Neutrophil (primary cell): ENCODE data around the gene RRP8.
A peak's percentile ranks its signal among the peaks of the same experiment; 100 is the strongest.

Source experiments
- H3K27ac ChIP-seq: fragments of 200-600 bp; sonication (generic); 2 replicates; pipeline ENCODE4 v1.5.1; 2016; ENCODE audit warnings: mild to moderate bottlenecking, moderate library complexity
- H3K27me3 ChIP-seq: fragments of 200-600 bp; sonication (generic); 2 replicates; pipeline ENCODE4 v1.6.0; 2016; ENCODE audit warnings: mild to moderate bottlenecking
- H3K36me3 ChIP-seq: fragments of 200-600 bp; sonication (generic); 2 replicates; pipeline ENCODE4 v1.5.1; 2017
- H3K4me1 ChIP-seq, 2 experiments: fragments of 200-600 bp in 1 of 2; sonication (generic) in 1 of 2; 1 replicate in 1 of 2; 2 replicates in 1 of 2; pipeline versions ENCODE4 v1.5.1 to v1.6.1; 2013 to 2016; ENCODE audit warnings: low read depth in 1 of 2, low read length in 1 of 2, mild to moderate bottlenecking in 1 of 2, moderate library complexity in 1 of 2; ENCODE audit not compliant: control insufficient read depth in 1 of 2, insufficient read depth in 1 of 2
- H3K4me3 ChIP-seq, 2 experiments: fragments of 200-600 bp in 1 of 2; sonication (generic) in 1 of 2; 1 replicate in 1 of 2; 2 replicates in 1 of 2; pipeline ENCODE4 v1.5.1; 2013 to 2016; ENCODE audit warnings: low read depth in 1 of 2, low read length in 1 of 2, mild to moderate bottlenecking in 1 of 2, moderate library complexity in 1 of 2
- H3K9me3 ChIP-seq: fragments of 200-600 bp; sonication (generic); 2 replicates; pipeline ENCODE4 v1.5.1; 2016
- TF ChIP-seq, protein P1 (sequence below): fragments of 200-600 bp; sonication (generic); IDR thresholded peaks from 2 replicates; pipeline ENCODE4 v1.5.1; 2016; ENCODE audit warnings: antibody characterized with exemption

RRP8 gene

DNA sequence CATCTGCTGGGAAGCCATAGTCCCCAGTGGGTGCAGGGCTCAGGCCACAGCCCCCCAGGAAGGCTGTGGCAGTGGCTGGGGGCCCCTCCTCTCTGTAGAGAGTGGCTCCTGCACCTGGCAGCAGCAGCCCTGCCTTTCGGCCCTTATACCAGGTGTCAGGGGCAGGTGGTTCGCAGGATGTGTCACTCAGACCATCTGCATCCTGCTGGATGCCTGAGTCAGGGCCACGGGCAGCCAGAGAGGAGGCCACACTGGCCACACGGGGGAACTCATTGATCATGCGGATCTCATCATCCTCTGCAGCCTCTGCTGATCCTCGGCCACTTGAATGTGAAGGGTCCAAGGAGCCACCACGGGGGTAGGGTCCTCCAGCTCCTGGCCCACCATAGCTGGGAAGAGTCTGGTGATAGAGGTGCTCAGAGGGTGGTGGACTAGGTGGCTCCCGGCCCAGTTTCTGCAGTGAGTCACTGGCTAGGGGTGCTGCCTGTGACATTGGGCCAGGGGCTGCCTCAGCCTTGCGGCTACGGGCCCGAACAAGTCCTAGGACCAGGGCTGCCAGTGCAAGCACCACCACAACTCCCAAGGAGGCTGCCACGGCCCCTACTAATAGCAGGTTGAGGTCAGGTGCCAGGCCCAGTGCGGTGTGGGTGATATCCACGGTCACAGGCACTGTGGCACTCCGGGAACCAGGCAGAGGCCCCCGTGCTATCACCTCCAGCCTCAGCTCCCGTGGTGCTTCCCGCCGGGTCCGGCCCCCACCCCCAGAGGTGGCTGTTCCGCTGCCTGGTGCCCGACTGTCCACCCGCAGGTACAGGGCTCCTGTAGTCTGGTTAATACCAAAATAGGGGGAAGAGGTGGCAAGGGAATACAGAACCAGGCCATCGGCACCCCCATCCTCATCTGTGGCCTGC, 19.1 kb upstream of the RRP8 start:
- Histone ChIP-seq H3K27ac (no peak overlapping the region), H3K4me1 (peaks cover 19 to 21% of the 10 kb centered on the region in 2 experiments), H3K36me3 (no peaks in the 10 kb centered on the region), H3K4me3 (no peak overlapping the region), H3K9me3 (no peaks in the 10 kb centered on the region), H3K27me3 (no peaks in the 10 kb centered on the region)
- TF ChIP-seq, protein P1, sequence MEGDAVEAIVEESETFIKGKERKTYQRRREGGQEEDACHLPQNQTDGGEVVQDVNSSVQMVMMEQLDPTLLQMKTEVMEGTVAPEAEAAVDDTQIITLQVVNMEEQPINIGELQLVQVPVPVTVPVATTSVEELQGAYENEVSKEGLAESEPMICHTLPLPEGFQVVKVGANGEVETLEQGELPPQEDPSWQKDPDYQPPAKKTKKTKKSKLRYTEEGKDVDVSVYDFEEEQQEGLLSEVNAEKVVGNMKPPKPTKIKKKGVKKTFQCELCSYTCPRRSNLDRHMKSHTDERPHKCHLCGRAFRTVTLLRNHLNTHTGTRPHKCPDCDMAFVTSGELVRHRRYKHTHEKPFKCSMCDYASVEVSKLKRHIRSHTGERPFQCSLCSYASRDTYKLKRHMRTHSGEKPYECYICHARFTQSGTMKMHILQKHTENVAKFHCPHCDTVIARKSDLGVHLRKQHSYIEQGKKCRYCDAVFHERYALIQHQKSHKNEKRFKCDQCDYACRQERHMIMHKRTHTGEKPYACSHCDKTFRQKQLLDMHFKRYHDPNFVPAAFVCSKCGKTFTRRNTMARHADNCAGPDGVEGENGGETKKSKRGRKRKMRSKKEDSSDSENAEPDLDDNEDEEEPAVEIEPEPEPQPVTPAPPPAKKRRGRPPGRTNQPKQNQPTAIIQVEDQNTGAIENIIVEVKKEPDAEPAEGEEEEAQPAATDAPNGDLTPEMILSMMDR = no peak

DNA sequence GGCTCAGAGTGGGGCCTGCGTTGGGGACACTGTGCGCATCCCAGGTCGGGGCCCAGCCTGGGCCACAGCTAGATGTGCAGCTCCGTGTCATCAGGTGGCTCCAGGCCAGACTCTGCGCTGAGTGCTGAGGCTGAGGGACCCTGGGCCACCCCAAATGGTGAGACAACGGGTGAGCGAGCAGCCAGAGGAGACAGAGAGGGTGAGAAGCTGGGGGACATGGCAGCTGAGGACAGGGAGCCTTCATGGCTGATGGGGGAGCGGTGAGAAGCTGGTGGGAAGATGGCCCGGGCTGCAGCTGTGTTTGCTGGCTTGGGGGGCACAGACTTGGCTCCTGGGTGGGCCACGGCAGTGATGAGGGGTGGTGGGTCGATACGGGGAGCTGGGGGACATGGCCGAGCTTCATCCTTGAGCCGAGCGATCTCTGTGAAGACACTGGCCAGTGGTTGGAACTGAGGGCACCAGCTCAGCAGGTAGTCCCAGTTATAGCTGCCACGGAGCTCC, 18.3 kb upstream of the RRP8 start:
- H3K4me1 ChIP-seq = peaks cover 27 to 29% of the 10 kb centered on the region in 2 experiments
- no peak overlapping the region for H3K27ac ChIP-seq
- H3K4me3 ChIP-seq = no peak overlapping the region
- TF ChIP-seq, protein P1 = no peak
- peaks cover under 1% of the 10 kb centered on the region for H3K36me3 ChIP-seq
- H3K27me3 ChIP-seq = no peaks in the 10 kb centered on the region
- no peaks in the 10 kb centered on the region for H3K9me3 ChIP-seq

DNA sequence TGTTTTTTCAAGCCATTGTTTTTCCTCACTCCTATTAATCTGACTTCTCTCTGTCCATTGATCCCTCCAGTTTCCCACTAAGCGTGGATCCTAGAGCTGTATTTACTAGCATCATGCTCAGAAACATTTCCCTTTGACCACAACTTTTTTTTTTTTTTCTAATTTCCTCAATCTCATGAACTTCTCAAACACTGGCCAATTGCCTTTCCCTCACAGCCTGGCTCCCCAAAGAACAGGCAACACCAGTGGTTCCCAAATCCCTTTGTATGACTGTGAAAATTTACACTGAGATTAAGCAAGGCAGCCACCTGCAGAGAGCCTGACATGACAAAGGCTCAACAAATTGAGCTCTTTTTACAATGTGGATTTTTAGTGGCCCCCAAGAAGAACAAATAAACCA, 17.2 kb upstream of the RRP8 start:
- Histone ChIP-seq H3K27me3 (no peaks in the 10 kb centered on the region), H3K27ac (no peak overlapping the region), H3K4me3 (no peak overlapping the region), H3K9me3 (no peaks in the 10 kb centered on the region), H3K4me1 (peaks cover 31 to 35% of the 10 kb centered on the region in 2 experiments), H3K36me3 (peaks cover 11% of the 10 kb centered on the region)
- TF ChIP-seq, protein P1 = no peak

DNA sequence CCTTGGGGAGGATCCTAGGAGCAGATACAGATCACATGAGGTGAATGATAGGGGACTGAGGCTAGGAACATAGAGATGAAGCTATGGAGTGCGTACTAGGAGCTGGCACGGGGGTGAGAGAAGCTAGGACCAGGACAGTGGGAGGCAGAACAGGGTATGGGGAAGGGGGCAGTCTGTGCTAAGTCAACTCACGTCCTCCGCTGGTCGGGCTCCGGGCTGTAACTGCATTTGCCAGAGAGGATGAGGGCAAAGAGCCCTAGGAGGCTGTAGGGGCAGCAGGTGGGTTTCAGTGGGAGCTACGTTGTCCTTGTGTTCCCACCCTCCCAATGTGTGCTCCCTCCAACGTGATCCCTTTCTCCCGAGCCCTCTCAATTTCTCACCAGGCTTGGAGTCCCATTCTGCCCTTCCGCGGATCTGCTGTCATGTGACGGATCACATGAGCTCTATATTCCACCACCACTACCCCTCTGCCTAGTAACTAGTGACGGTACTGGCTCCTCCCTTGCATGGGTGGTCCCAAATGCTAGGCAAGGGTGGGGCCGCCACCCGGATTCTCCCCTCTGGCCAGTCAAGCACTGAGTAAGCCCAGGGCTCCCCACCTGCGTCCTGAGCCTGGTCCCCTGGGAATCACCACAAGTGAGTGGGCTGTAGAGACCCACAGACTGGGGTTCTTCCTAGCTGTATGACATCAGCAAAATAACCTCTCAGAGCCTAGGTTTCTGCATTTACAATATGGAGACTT, 15.8 kb upstream of the RRP8 start, which contains the start of gene TPP1:
TSS of gene TPP1 (minus strand) at position 419 of the 742 bp plus-strand sequence. CDS start at position 397, 22 bp downstream.
- H3K27ac ChIP-seq = peak within 1 kb of the TSS; percentile 98
- TF ChIP-seq, protein P1 = no peak
- no peaks in the 10 kb centered on the region for H3K27me3 ChIP-seq
- H3K4me1 ChIP-seq = peaks cover 31 to 35% of the 10 kb centered on the region in 2 experiments
- no peaks in the 10 kb centered on the region for H3K9me3 ChIP-seq
- H3K36me3 ChIP-seq = peaks cover 26% of the 10 kb centered on the region
- H3K4me3 ChIP-seq = peak within 1 kb of the TSS; percentile 75 to 93

DNA sequence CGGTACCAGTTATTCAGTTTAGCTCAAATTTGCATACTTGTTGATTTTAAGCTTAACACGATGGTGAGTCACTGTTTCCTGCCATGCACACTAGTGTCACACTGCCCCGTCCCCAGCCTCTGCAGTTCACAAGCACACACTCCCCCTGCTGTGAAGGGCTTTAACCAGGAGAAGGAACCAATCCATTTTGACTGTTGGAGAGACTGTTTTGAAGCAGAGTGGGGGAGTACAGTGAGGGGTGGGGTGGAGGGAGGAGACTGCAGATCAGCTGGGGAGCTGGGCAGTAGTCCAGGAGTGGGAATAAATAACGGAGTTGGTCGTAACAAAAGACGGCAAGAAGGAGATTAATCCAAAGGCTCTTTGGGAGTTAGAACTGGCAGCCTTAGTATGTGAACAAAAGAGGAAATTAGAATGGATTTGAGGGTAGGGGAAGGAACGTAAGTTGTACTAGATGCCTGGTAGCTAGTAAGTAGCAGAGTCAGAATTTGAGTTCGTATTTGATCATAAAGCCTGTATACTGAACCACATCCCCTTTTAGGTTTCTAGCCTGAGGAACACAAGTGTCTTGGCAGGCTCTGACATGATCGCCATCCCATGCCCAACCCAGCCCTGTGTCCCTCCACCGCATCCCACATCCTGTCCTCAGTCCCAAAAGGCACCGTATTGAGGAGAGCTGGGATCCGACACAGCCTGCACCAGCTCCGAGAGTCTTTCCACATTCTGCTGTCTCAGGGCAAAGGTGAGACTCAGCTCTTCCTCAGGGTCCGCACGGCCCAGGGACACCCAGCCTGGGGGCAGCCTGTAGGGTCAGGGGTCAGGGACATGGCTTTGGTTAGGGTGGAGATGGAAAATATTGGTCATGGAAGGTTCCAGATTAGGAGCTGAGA, 14.9 kb upstream of the RRP8 start:
- Histone ChIP-seq H3K36me3 (peaks cover 28% of the 10 kb centered on the region), H3K27ac (peak overlapping the region; percentile 98), H3K27me3 (no peaks in the 10 kb centered on the region), H3K4me1 (peaks cover 32 to 38% of the 10 kb centered on the region in 2 experiments), H3K9me3 (no peaks in the 10 kb centered on the region), H3K4me3 (peak overlapping the region; percentile 75 to 93)
- TF ChIP-seq, protein P1 = no peak
